ENCODE results near the gene CPB2.

CPB2 gene

DNA sequence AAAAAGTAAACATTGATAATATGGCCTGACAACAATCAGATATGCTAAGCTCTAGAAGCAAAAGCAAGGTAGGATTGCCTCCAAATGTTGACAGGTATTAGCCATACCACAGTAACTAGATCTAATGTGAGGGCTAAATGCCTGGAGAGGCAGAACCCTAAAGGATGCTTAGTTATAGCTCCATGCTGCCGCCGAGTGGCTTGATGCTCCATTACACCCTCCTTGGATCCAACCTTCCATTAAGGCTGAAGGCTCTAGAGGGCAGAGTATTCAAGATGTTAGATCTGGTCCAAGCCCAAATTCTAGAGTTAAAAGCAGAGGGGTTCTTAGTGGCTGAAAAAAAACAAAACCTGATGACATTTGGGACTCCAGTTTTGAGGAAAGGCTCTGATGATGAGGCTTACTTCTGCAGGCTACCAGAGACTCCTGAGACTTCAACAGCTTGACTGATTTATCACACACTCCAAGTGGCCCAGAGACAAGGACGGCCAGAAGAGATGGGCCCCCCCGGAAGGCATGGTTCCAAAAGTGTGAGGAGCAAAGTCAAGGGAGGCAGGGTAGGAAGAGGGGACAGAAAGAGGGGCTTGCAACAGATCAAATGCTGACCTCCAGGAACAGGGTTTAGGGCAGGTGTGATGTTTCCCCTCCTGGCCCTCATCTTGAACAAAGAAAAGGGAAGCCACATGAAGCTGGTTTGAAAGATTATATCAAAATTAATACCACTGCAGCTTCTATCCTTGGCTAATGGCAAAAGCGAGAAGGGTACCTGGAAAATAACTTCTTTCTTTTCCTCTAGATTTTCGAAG lies 21.9 kb upstream of the CPB2 start:
- DNase-seq (ENCODE audit: low spot score): peak; percentile 68

DNA sequence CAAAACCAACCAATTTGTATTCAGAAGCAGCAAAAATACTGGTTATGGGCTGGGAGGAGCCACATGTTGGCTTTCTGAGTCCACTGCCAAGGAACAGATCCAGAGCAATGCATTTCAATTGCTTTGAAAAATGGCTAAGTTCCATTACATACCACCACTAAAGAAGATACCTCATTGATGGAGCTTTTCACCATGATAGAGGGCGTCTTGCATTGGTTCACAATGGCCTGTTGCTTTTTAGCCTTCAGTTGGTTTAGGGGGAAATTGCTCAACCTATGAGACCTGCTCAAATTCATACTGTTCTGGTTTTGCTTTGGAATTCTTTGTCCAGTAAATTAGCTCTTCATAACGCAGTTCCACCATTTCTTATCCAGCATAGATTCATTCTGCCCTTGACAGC lies 21.2 kb upstream of the CPB2 start:
- DNase-seq (ENCODE audit: low spot score): no peak

DNA sequence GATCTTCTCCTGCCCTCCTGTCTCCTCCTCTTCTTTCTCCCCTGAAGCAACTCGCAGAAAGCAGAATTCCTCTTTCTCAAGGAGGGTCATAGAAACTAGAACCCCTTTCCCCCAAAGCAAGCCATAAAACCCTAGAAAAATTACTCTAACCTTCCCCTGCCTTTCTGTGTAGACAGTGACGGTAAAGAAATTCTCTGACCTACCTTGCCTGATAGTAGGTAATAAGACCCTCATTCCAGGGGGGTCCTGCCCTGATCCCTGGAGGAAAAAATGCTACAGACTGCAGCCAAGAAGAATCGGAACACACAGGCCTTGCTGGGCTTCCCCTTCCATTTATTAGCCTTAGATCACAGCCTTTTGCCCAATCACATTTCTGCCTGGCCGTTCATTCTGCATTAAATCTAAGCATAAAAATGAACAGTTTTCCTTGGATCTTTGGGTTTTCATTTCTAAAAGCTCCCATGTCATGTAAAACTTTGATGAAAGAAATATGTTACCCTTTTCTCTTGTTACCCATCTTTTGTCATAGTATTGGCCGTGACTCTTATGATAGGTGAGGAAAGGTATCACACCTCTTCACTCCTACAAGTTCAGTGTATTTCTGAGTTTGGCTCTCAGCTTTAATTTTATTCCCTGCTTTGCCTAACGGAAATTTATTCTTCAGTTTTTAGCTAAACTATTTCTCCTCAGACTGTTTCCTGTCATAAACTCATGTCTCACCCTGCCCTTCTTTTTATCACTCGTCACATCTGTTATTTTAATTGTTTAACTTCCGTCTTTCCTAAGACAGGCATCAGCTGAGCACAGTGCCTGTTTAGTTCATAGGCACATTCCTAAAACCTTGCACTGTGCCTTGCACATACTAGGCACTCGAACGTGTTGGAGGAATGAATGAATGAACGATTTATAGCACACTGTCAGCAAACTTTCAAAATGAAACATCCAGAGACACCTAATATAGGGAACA lies 20.4 kb upstream of the CPB2 start:
- no peak for DNase-seq (ENCODE audit: low spot score)

DNA sequence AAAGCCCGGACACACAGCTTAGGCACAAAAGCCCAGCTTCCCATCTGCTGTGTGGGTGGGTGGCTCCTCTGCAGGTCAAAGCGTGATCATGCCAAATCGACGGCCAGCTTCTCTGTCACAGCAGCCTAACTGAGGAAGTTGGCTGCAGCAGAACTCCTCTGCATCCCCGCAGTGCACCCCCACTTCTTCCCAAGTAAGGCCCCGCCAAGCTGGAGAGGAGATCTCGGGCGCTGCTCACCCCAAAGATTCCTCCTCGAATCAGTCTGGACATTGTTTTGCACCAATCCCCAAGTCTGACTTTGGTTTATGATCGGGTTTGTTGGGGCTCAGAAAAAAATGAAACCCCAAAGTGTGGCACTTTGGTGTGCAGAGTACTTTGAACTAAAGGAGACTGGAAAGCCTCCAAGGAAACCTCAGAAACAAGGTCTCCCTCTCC lies 19.7 kb upstream of the CPB2 start:
- peak; percentile 13 for DNase-seq (ENCODE audit: low spot score)

DNA sequence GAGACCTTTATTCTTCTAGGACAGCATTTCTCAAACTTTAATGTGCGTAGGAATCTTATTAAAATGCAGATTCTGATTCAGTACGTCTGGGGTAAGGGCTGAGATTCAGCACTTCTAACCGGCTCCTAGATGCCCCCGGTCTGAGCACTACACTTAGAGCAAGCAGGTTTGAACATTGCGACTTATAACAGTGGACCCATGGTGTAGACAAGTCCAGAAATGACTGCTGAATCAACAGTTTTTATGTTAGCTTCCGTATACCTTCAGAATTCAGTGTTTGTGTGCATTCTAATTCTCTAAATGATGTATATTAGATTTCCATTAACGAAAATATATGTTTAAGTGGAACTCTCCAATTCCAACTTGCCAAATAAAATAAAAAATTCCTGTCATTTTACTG lies 17.5 kb upstream of the CPB2 start:
- no peak for DNase-seq (ENCODE audit: low spot score)

DNA sequence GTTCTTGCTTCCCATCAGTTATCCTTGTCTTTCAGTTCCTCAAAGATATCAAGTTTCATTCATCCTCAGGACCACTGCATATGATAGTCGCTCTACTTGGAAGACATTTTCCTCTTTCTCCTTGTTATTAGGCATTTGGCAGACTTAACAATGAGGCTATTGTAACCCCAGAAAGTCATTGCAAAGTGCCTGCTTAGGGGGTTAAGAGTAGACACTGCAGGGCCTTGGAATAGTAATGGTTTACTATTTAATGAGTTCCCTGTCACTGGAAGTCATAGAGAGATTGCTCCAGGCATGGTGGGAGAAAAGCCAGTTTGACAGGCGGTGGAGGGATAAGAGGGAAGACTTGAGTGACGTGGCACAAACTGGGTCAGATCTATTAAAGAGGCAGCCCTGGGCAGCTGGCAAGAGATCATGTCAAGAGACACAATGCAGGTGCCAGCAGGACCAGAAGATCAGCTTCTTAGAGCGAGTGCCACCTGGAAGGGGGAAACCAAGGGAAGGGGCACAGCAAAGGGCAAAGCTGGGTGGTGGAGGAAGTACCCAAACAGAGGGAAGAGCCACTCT lies 16.8 kb upstream of the CPB2 start:
- no peak for DNase-seq (ENCODE audit: low spot score)

DNA sequence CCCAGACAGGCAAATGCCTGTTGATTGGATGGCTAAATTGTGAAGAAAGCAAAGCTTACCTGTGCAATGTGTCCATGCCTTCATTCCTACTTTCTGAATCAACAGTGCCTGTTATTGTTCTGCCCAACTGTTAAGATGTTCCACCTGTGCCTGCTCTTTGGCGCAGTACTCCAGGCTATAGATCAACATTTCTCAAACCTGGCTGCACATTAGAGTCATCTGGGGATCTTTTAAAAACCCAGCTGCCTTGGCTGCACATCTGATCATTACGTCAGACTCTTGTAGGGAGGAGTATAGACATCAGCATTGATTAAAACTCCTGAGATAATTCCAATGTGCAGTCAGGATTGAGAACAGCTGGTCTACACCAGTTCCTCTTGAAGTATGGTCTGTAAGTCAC lies 16.2 kb upstream of the CPB2 start:
- DNase-seq (ENCODE audit: low spot score): no peak

DNA sequence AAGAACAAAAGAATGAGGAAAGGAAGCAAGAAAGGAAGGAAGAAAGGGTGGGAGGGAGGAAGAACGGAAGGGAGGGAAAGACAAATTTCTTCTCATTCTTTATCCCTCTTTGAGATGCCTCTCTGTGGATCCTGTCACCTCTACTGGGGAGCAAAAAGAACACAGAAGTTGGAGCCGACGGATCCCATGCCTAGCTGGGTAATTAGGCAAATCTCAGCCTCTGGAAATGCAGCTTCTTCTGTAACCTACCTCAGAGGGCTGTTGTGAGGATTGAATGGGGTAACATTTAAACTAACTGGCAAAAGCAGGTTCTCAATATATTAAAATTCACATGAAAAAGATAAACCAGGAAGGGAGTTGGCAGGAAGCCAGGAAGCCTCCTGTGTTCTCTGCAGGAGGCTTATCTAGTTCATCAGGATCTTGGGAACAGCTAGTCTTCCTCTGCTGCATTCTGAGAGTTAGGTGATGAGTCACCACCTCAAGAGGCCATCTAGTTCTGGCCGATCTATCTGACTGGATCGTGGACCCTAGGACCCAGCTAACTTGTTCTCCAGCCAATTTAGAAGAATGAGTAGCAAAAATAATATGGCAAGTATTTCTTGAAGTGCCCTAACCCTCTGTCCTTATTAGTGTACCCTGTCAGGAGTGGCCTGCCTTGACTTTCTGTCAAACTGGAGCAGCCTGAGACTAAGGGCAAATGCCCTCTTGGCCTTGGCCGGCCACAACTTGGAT lies 15.2 kb upstream of the CPB2 start:
- DNase-seq (ENCODE audit: low spot score): no peak

DNA sequence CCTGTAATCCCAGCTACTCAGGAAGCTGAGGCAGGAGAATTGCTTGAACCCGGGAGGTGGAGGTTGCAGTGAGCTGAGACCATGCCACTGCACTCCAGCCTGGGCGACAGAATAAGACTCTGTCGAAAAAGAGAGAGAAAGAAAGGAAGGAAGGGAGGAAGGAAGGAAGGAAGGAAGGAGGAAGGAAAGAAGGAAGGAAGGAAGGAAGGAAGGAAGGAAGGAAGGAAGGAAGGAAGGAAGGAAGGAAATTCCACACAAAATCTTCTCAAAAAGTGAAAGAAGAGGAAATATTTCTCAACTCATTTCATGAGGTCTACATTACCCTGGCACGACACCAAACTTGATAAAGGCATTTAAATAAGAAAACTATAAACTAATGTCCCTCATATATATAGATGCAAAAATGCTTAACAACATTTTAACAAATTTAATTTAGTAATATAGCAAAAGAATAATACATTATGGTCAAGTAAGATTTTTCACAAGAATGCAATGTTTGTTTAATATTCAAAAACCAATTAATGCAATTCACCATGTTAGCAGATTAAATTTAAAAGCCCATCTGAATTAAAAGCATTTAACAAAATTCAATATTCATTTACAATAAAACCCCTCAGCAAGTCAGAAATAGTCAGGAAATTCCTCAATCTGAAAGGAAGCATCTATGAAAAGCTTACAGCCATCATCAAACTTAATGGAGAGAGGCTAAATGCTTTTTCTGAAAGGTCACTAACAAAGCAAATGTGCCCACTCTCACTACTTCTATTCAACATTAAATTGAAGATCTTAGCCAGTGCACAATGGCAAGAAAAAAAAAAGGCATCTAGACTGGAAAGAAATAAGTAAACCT lies 12.0 kb upstream of the CPB2 start:
- no peak for DNase-seq (ENCODE audit: low spot score)

DNA sequence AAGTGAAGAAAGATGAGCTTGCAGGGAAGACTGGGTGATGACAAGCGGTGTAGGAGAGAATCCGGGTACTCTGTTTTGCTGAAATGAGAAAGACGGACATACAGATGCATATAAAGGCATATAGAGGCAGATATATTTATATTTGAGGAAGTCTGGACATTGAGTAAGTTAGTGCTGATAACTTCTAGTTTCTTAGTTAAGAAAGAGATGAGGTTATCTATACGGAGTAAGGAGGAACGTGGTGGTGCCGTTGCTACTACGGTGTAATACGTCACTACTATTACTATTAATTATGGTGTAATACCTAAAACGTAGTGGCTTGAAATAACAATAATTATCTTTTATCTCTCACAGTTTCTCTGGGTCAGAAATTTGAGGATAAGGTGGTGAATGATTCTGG lies 9.8 kb upstream of the CPB2 start:
- DNase-seq (ENCODE audit: low spot score): no peak

DNA sequence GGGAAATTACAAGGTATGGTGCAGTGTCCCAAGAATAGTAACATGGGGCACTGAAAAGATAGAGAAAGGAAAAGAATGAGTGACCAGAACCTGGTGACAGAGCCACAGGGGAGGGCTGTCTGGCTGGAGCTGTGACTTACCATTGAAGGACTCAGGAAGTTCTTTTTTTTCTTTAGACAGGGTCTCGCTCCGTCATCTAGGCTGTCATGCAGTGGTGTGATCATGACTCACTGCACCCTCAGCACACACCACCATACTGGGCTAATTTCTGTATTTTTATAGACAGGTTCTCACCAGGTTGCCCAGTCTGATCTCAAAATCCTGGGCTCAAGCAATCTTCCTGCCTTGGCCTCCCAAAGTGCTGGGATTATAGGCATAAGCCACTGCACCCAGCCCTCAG lies 8.8 kb upstream of the CPB2 start:
- no peak for DNase-seq (ENCODE audit: low spot score)

DNA sequence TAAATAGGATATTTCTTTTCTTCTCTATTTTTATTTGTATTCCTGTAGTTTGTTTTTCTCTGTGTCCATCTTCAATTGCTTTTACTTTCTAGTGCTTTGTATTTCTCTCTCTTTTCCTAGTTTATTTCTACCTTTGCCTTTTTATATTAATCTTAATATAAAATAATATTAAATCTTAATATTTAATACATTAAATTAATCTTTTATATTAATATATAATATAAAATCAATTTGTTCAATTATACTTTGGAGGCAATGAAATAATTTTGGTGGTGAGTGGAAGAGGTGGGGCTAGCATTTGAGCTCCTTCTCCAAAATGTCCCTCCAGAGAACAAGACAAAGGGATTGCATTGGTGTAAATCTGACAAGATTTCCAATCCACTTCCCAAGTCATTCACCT lies 6.3 kb upstream of the CPB2 start:
- DNase-seq (ENCODE audit: low spot score): no peak

DNA sequence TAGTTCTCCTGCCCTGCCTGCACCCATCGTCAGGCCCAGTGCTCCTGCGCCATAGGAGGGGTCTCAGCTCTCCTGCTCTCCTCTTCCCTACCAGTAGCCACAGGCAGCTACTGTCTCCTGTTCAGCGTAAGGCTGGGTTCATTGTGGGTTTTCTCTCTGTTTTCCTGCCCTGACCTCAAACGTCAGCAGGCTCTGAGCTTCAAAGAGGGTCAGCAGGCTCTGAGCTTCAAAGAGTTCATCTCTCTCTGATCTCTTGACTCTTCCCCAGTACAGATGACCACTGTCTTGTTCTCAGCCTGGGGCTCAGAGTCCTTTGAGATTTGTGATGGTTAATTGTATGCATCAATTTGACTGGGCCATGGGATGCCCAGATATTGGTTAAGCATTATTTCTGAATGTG lies 4.6 kb upstream of the CPB2 start:
- DNase-seq (ENCODE audit: low spot score): no peak

DNA sequence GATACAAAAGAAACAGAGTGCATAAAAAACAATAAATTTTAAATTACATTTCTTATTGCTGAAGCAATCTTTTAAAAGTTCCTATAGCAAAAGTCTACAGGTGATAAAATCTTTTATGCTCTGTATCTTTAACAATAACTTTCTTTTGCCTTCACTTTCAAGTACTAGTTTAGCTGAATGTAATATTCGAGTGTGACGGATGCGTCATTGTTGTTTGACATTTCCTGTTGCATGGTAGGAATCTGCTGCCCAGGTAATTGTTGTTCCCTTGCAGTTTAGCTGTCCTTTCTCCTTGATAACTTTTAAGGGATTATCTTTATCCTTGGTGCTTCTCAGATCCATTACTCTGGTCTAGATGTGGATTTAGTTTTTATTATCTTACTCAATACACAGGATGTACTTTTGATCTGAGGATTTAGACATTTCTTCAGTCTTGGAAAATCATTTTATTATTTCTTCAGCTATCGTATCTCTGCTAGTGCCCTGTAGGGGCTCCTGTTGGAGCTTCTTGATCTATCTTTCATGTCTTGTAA lies 2.1 kb upstream of the CPB2 start:
- no peak for DNase-seq (ENCODE audit: low spot score)

DNA sequence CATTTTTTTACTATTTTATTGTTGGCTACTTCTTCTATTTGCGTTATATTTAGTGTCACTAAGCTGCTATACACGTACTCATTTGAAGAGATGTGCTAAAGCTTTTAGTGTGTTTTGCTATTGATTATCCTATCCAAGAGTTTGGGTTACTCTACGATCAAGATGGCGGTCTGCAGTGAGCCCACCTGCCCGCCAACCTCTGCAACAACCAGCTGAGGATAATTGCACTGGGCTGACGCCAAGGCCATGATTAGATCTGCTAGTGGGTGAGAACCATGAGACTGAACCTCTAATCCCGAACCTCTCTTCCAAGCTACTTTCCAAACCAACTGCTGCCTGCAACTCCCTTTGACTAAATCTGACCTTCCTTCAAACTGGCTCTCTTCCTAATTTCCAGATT lies 1.8 kb downstream of the CPB2 start:
- DNase-seq (ENCODE audit: low spot score): no peak

DNA sequence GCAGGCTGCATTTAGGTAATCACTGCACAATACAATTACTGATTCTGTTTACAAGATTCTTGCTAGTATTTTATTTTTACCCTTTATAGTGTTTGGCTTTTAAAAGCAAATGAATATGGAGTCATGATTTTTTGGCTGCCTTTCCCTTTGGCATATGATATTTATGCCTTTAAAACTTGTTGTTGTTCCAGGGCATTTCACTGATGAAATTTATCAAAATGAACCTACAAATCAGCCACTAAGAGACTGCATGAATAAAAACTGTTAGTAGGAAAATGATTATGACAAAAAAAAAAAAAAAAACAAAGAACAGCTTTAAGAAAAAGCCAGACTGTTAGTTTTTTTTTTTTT lies 2.6 kb downstream of the CPB2 start:
- no peak for DNase-seq (ENCODE audit: low spot score)

DNA sequence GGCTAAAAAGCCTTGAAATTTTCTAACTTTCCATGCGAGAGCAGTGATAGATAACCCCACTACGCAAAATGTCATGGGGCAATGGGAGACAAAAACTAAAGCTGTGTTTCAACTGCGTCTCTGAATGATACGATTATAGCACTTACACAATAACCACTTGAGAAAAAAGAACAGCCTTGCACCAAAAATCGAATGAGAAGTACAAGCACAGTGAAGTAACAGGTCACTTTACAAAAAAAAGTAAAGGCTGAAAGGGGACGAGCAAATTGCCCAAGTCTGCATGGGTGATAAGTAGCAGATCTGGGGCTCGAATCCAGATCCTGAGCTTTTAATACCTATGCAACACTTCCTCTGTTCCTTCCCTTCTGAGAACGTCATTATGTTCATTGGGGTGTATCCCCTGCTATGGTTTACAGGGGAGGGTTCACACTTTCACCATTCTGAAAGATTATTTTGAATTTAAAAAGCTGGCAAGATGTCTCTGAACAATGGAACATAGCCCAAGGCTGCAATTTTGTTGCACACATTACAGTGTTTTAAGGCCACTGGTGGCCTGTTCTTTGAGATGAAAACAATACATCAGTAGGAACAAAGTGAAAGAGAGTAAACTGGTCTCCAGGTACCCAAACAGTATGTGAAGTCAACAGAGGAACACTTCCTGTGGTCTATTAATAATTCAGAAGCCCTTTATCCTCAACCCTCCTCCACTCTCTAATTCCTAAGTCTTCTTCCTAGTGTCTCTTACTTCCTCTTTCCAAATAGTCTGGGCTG lies 3.2 kb downstream of the CPB2 start:
- DNase-seq (ENCODE audit: low spot score): no peak

DNA sequence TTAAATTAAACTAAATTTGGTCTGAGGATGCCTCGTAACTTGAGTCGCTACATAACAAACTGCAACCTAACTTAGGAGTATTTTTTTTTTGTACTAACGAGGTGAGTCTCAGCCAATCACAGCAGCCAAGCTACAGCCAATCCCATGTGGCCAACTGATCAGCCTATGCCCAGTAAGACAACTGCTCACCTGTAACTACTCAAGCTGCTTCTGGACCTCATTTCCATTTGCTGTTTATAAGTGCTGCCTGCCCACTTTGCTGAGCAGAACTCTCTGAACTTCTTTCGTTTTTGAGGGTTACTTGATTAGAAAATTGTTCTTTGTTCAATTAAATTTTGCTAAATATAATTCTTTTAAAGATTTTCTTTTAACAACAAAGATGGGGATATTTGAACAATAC lies 3.8 kb downstream of the CPB2 start:
- DNase-seq (ENCODE audit: low spot score): no peak

DNA sequence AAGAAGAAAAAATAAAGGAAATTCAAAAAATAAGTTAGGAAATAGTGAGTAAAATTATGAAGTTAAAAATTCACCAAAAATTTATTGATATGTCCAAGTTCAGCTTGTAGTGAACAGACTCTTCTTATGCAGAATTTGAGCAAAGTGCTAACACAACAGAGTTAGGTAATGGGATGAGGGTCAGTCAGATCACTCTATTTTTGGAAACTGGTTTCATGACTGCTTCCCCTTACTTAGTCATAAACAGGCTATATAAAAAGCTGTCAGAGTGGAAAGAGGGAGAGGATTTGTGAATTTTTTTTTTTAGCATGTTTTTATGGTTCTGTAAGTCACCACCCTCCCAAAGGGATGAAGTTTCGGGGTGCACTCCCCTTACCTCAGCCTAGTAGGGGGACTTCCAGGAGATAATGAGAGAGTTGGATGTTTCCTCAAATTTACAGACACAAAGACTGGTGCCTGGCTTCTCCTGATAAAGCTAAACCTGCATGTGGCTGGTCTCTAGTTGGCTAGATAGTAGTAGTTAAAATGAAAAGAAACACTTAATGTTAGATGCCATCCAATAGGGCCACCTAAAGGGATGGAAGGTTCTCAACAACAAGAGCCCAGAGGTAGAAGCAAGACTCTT lies 4.5 kb downstream of the CPB2 start:
- DNase-seq (ENCODE audit: low spot score): no peak

DNA sequence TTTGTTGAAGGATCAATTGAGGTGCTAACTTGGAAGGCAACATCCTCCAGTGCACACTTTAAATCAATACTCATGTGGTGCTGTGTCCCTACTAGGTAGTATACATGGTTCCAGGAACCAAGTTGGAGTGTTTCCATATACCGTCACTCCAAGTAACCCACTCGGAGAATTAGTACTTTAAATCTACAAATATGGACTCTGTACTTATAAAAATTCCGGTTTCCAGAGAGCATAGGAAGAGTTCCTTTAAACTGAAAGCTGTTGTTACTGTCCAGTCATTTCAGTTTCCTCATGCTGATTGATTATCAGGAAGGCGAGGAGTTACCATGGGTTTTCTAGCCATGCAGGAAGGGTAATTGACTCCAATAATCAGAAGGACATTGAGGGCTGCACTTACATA lies 7.2 kb downstream of the CPB2 start:
- DNase-seq (ENCODE audit: low spot score): no peak
